HG03432 (cell line): ENCODE measurements around the gene CYP2W1.
A peak's percentile ranks its signal among the peaks of the same experiment; 100 is the strongest.

Source experiments
- ATAC-seq: cut with Tn5 transposase; IDR thresholded peaks from one replicate; pipeline ENCODE4 v1.9.1; 2021; ENCODE audit warnings: mild to moderate bottlenecking, moderate library complexity; ENCODE audit not compliant: unreplicated experiment

The CYP2W1 gene

DNA sequence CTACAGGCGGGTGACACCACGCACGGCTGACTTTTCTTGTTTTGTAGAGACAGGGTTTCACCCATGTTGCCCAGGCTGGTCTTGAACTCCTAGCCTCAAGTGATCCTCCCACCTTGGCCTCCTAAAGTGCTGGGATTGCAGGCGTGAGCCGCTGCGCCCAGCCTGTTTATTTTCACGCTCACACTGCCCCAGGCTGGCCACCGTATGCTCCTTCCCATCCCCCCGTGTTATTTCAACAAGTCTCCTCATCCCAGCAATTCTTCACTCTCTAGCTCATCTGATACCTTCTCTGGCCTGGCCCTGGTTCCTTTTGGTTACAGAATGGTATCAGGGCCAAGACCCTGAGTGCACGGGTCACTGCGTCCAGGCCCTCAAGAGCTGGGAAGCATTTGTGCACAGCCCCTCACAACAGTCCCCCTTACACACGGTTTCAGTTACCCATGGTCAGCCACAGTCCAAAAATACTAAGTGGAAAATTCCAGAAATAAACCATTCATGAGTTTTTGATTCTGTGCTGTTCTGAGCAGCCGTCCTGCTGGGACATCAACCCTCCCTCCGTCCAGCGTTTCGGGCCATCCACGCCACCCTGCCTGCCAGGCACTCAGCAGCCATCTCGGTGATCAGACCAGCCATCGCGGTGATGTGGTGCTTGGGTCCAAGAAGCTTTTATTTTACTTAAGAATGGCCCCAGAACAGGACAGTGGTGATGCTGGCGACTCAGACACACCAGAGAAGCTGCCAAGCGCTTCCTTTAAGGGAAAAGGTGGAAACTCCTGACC lies 16.5 kb upstream of the CYP2W1 start:
- no peak for ATAC-seq

- no peak for ATAC-seq
These were observed 15.5 kb upstream of the CYP2W1 start for GRCh38 chr7:967361-968082.

DNA sequence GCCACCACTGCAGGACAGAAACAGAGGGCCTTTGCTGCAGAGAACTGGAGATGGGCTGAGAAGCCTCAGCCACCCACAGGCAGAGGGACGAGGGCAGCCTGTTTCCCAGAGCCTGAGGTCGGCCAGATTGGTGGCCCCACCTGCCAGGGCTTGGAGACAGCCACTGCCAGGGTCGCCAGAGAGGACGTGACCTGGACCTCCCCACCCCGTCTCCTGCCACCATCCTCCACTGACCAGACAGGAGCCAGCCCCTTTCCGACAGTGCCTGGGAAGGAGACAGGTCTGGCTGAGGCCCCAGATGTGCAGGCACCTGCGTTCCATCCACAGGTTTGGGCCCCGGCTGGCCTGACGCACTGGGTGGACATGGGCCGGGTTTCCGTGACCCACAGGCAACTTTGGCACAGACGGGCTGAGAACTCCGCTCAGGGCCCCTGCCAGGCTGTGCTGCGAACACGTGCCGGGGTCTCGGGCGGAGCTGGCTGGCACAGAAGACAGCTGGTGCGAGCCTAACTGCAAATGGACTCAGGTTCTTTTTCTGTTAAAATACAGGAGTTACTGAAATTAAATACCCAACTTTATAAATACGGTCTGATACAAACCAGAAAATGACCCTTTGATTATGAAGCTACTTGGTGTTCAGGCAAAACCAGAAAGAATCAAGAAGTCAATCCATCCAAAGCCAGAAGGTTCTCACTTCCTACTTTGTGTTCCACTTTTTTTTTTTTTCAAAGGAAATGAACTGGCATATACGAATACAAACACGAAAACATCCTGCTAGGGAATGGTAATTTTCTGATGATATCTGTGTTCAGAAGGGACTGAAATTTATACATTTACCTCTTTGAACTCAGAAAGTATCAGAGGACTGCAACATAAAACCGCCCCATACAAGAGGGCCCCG lies 14.5 kb upstream of the CYP2W1 start:
- ATAC-seq, result no peak

DNA sequence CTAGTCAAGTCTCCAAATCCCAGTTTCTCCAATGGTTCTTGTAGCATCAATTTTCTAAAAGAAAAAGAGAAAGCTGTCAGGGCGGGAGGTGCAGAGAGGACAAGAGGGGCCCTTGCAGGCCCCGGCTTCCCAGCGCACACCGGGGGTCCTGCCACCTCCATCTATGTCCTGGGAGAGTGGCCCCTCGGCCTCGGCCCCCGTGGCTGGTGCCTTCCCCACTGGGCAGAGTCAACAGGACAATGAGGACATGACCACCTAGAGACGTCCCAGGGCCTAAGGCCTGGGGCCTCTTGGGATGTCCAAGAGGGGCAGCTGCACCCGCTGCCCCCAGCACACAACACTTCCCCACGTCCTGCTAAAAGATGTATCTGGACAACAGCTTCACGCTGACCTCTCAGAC lies 13.6 kb upstream of the CYP2W1 start:
- no peak for ATAC-seq

DNA sequence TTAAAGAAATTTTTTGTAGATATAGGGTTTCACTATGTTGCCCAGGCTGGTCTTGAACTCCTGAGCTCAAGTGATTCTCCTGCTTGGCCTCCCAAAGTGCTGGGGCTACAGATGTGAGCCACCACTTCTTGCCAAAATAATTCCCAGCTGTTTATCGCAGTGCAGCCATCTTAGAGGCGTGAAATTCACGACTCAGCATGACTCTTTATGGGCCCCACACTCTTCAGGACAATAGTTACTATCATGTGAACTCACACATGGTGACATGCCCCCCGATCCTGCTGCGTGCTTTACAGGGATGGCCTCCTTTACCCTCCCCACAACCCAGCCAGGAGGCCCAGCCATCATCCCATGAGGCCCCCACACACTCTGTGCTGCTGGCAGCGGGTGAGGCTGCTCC lies 12.2 kb upstream of the CYP2W1 start:
- ATAC-seq, result no peak

DNA sequence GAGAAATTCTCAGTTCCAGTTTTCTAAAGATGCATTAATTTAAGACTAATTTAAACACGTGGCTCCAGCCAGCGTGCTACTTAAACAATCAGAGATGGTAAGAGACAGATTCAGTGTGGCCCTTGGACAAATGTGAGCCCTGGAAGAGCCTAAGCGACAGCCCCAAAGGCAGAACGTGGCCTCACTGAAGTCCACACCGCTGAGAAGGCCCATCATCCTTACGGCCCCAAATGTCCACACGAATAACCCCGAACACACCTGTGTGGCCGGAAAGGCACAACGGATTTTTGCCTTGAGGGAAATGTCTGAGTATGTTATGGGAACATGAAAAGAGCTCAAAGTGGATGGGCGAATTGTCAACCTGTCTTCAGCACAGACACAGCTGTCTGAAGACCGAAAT lies 10.9 kb upstream of the CYP2W1 start:
- ATAC-seq, result no peak

DNA sequence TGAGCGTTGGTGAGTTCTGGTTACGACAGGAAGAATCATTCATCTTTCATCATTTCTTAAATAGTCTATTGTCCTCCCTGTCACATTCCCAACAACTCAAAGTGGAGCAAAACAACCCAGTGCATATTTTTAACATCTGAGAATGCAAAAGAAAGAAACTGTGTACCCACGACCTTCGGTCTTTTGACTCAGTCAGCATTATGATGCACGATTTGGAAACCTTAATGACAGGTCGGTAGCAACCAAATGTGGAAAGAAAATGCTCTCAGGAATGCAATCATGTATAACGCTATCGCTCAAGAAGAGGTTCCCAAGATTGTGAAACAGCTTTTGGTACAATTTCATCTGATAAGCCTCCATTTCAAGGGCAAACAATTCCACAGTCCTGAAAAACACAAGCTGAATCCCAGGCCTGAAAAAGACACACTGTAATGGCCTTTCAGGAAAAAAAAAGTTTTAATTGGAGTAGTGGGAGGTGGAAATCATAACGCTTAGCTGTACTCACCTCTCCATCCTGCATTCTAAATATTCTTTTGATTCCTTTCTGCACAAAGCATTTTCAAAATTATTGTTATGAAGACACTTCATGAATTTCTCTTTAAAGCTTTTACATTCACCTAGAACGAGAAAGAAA lies 10.2 kb upstream of the CYP2W1 start:
- ATAC-seq, result no peak

GRCh38 chr7:973312-973711 lies 9.7 kb upstream of the CYP2W1 start:
- no peak for ATAC-seq

DNA sequence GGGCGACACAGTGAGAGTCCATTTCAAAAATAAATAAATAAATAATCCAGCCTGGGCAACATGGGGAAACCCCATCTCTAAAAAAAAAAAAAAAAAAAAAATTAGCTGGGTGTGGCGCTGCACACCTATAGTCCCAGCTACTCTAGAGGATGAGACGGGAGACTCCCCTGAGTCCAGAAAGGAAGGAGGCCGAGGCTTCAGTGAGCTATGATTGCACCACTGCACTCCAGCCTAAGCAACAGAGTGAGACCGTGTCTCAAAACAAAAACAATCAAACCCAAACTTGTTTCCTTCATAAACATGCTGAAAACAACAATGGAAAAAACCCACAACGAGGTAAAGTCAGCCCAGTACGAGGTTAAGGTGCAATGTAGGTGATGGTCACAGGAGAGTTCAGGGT lies 8.8 kb upstream of the CYP2W1 start:
- no peak for ATAC-seq

GRCh38 chr7:974820-975681 lies 7.9 kb upstream of the CYP2W1 start, which contains the start of gene COX19:
Gene COX19 (minus strand): TSS chr7:975549. CDS start chr7:975509, 40 bp downstream.
- peak; percentile 79 for ATAC-seq

GRCh38 chr7:975702-976473 lies 7.1 kb upstream of the CYP2W1 start:
- ATAC-seq, result peak; percentile 1

DNA sequence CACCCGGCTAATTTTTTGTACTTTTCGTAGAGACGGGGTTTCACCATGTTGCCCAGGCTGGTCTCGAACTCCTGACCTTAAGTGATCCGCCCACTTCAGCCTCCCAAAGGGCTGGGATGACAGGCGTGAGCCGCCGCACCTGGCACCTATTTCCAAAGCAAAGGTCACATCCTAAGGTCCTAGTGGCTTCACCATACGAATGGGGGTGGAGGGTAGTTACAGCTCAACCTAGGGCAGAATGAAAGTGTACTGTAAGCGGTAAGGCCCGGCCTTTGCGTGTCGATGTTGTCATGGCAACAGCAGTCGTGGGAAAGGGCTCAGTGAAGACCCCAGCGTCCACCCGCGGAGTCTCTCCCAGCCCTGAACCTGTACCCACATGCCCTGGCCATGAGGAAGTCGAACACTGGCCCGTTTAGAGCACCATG lies 6.1 kb upstream of the CYP2W1 start:
- no peak for ATAC-seq

DNA sequence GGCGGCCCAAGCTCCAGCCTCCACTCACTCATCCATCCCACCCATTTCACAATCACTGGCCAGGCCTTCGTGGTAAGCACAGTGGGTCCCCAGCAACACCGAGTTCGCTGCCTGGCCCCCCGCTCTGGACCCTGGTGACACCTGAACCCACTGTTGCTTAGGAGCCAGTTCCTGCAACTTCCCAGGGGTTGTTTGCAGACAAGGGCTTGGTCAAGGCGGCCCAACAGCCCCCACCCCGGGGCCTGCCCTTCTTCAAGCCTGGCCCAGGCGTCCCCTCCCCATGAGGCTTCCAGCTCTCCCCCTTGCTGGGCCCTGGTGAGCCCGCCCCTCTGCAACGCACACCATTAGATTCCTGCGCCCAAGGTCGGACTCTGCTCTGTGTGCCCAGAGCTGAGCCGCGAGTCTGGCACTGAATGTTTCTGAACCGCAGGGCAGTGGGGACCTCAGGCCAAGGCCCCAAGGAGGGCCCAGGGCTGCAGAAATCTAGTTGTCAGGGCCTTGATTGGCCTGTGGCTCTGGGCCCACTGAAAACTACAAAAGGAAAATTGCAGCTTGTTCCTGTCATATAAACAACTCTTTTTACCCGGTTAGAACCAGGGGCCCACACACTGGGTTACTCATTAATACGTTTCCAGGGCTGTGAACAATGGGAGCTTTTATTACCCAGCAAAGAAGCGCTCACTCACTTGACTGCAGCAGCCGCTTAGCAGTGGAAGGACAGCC lies 5.5 kb upstream of the CYP2W1 start:
- peak; percentile 39 for ATAC-seq

GRCh38 chr7:978049-978346 lies 5.0 kb upstream of the CYP2W1 start:
- ATAC-seq, result no peak

DNA sequence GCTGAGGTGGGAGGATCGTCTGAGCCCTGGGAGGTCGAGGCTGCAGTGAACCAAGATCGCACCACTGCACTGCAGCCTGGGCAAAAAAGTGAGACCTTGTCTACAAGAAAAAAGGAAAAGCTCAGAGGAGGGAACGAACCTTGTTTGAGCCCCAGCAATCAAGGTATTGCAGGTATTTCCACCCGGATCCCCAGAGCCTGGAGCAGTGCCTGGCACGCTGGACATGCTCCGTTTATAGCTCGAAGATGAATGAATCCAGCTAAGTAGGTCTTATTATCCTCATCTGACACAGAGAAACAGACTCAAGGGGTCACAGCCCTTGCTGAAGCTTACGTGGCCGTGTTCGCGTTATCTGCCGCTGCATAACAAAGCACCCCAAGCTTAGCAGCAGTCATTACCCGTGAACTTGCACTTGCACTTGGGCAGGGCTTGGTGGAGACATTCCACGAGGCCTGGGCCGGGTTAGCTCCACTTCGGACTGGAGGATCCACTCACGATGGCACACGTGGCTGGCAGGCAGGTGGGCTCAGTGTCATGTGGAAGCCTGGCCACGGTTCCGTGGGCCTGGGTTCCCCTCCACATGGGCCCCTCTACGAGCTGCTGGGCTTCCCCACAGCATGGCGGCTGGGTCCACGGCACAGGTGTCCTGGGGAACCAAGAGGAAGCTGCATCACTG lies 4.4 kb upstream of the CYP2W1 start:
- no peak for ATAC-seq

- ATAC-seq, result no peak
These were observed 3.8 kb upstream of the CYP2W1 start for GRCh38 chr7:979151-979550.

GRCh38 chr7:979886-980571 lies 3.0 kb upstream of the CYP2W1 start:
- peak; percentile 33 for ATAC-seq
